ENCODE data around the gene NEDD4.
A peak's percentile ranks its signal among the peaks of the same experiment; 100 is the strongest.
"Not testable (repeated sequence)": the region's sequence is repeated elsewhere in the genome, so short reads cannot be mapped to it uniquely, and the experiment has no call there.

NEDD4 gene

DNA sequence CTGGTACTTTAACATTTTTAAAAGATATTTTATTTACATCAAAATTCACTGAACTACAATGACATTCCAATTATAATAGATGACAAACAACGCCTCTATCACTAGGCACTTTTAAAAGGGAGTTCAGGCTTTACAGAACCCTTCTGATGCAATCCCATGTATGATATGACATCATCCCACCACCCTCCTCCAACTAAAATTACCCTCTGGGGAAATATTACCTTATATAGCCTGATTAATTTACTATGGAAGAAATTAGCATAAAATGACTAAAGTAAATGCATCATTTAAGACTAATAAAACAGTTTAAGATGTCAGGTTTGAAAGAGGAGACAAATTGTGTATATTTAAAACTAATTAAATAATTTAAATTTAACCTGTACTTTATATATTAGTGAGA, 10.4 kb upstream of the NEDD4 start:
- not testable (repeated sequence) for DNase-seq

DNA sequence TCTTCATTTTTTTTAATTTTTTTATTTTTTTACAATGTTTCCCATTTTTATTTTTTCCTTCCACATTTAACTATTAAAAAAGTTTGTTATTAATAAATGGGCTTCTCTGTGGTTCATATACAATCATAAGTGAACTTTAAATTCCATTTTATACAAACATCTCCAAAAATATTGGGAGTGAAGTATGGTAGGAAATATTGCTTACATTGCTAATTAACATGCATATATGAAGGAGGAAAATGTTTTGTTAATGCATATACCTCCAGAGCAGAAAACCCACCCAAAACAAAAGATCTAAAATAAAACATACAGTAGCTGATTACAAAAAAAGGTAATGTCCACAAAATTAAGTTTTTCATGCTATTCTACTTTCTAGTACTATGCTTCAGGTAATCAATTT, 9.9 kb upstream of the NEDD4 start:
- not testable (repeated sequence) for DNase-seq

DNA sequence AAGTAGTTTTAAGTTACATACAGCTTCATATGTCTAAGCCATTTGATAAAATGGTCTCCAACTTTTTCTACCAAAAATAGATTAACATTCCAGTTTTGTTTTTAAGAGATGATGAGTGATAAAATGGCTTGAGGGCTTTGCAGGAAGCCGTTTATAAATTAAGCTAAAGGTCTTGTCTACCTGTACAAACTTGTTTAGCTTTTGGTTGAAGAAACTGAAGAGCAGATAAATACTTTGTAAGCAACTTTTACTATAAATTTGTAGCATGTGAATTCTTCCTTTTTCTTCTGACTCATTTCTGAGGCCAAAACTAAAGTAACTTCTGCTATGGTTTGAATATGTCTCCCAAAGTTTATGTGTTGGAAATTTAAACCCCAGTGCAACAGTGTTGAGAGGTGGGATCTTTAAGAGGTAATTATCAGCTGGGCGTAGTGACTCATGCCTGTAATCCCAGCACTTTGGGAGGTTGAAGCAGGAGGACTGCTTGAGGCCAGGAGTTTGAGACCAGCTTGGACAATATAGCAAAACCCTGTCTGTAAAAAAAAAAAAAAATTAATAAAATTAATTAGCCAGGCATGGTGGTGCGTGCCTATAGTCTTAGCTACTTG, 8.2 kb upstream of the NEDD4 start:
- no peak for DNase-seq

DNA sequence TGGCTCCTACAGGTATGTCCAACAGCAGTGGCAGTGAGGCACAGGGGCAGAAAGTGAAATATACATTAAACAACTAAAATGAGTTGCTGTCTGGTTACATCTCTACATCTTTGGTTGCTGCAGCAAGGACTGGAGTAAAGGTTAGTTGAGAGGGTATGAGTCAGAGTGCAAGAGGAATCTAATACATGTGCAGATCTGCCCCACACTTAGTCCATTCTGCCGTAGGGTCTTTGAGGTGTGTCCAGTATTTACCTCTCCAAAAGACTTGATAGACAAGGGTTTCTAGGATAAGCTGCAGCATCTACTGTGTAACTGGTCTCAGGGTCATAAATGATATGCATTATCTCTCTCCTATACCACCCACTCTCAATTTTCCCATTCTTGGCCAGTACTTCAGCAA, 6.2 kb upstream of the NEDD4 start:
- no peak for DNase-seq

DNA sequence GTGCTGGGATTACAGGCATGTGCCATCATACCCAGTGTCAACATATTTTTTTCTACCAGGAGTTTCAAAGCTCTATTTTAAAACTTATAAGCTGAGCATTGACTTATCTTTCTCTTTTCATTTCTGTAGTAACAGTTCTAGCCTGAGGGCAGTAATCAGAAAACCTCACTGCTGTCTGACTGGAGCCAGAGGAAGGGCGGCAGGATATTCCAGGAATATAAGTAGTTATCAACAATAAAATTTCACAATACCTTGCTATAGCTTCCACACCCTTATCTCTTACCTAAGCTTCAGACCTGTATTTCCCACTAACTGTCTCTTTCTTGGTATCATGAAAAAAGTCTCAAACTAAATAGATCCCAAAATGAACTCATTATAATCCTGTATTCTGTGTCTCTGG, 5.1 kb upstream of the NEDD4 start:
- no peak for DNase-seq

DNA sequence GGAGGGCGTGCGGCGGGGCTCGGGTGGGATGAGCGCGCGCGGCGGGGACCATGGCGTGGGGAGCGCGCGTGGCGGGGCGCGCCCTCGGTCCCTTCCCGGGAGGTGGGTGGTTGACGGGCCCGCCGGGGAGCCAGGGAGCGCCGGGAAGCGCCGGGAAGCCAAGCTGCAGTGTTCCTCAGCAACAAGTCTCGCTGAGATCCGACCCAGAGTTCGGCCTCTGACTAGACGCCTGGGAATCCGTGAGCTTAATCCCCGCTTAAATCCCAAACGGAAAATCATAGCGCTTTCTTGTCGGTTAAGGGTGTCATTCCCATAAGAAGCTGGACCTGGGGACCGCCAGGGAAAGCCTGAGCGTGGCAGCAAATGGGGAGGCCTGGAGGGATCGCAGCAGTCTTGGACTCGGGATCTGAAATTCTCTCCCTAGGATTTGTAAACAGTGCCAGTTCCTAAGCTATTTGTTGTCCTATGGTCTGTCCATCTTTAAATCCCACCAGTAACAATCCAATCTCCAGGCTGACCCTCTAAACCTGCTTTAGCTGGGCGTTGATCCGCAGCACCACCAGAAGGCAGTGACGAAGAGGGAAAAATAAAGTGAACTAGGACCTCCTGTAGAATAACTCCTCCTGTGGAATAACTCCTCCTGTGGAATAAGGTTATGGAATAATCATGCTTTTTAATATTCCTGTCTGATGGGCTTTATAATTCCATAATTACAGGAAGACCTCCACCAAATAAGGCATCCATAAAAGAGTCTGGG, 570 bp upstream of the NEDD4 start:
- DNase-seq, result peak; percentile 37 to 79

DNA sequence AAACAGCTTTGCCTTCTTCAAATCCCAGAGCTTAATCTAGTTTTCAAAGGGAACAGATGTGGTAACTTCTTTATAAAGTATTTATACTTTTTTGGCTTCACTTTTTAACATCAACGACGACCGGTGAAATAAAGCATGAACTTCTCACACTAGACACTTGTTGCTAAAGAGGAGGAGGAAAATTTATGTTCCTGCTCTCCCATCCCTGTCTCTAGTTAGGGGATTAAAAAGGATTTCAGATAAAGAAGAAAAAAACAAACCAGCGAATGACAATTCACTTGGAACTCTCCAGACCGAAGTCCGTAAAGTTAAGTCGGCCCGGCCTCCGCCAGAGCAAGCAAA, 672 bp downstream of the NEDD4 start:
- no peak for DNase-seq

DNA sequence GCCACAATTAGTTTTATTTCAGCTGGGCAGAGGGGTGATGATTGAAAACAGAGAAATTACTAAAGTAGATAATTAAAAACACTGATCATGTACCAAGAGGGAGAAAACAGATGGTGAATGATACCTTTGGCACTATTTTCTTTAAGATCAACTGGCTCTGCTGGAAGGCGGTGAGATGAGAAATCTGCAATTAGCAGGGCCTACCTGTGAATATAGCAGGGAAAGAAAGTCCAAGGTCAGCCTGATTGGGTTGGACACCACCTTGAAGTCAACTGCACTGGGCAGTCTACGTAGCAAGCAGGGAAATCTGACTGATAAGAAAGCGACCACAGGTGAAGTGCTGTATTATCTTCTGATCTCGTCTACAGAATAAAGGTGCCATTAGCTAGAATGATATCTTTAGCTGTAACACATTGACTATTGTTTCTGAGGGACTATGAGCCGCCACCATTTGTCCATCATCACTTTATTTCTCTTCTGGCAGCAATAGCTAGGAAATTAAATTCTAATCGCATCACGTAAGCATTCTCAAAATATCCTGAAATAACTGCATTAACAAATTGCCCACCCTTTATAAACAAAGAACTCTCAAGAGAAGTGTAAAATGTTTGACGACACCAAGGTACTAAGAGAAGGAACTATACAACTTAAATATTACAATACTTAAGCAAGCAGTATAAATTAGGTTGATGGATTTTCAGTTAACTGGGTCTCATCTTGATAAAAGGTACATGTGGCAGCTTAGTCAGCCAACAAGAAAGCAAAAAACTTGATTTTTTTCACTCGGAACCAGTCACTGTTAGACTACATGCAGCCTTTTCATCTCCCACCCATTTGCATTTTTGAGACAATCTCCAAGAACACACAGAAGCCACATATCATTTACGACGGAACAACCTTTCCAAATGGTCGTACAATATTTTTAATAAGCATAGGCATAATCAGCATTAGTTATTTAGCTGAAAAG, 1.3 kb downstream of the NEDD4 start:
- no peak for DNase-seq

DNA sequence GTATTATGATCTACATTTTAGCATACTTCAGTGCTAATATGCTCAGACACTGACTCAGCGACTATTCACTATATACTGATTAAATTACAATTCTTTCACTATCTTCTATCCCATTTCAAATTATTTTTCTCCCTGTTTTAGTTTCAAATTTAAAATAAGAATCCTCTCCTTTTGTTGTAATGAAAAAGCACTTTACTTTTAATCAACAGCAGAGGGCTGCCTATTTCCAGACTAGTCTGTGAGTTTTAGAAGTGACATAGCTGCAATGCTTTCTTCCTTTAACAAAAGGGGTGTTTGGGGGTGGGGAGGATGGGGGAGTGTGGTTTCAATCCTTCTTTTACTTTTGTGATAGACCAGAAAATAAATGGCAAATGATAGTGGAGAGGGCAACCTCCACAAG, 2.4 kb downstream of the NEDD4 start:
- DNase-seq, result no peak

DNA sequence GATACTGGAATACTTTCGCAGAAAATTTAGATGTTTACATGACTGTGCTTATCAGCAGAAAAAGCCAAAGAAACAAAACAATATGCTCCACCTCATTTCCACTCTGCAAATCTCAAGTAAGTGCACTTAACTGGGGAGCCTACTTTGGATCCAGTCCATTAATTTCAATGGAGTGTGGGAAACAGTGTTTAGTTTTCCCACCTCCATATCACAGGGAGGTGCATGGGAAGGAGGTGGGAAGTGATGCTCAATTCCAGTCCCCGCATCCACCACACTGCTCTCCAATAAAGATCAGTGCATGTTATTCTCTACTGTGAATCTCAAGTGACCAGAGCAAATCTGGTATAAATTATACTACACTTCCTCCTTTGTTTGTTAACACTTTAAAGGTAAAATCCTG, 2.9 kb downstream of the NEDD4 start:
- DNase-seq, result no peak

DNA sequence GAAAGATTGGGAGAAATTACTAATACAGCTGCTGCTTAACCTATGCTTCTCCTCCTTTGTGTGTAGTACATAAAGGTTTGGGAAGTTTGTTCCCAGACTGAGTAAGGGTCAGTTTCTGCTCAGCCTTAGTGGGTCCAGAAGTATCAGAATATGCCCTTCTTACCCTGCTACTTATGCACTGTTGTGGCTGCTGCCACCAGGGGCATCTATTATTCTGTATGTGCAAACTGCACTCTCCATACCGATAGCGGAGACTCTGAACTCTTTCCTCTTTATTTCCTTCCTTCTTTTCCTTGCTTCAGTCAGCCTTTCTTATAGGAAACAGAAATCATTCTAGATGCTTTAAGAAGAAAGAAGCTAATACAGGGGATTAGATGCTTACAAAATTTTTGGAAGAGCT, 4.0 kb downstream of the NEDD4 start:
- no peak for DNase-seq

DNA sequence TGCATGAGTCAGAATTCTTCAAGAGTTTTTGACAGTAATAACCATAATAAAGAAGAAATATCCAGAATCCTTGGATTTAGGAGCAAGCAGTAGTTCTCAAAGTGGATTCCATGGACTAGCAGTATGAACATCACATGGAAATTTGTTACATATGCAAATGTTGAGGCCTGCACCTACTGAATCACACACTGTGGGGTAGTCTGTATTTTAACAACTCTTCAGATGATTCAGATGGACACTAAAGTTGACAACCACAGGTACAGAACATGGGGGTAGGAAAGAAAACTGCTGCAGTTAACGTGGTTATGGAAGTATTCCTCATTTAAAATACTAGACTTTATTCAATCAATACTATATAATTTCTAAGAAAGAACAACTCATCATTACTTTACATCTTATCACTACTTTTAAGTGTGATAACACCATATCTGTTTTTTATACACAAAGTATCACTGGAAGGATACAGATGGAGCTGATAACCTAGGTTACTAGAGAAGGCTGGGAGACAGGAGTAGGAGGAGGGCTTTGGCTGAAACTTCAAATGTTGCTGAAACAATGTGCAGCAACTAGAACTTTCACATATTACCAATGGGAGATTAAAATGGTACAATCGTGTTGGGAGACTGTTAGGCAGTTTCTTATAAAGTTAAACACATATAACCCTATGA, 11.7 kb downstream of the NEDD4 start:
- peak in 1 of 2 experiments; percentile 13 for DNase-seq

DNA sequence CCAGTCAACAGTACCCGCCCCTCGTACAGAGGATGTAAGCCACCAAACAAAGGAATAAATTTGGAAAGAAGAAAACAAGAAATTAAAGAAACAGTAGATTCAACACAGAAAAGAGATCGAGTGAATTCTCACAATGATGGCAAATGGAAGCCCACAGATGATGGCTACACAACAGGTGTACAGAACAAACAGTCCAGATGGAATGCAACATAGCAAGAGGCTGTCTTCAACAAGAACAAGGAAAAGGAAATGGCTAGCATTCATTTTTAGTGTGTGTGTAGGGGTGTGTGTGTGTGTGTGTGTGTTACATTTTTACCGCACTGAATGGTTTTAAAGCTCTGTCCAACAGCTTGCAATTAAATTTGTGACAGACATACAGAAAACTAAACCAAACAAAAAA, 12.9 kb downstream of the NEDD4 start:
- no peak for DNase-seq

DNA sequence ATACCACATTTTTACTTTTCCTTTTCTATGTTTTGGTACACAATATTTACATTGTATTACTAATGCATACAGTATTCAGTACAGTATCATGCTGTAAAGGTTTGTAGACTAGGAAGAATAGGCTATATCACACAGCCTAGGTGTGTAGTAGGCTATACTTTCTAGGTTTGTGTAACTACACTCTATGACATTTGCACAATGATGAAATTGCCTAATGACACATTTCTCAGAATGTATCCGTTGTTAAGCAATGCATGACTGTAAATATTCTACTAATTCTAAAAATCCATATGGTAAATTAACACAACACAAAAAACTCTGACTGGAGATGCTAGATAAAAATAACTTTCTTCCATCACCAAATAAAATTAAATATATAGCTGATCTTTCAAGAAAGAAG, 16.2 kb downstream of the NEDD4 start:
- DNase-seq, result no peak

DNA sequence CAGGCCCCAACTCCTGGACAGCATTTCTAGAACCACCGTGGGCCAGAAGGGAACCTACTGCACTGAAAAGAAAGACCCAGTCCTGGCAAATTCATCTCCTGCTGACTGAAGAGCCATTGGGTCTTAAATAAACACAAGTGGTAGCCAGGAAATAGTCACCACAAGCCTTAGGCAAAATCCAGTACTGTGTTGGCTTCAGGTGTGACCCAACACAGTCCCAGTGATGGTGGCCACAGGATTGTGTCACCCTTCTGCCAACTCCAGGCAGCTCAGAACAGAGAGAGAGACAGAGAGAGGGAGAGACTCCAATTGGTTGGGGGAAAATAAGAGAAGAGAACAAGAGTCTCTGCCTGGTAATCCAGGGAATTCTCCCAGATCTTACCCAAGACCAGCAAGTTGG, 23.1 kb downstream of the NEDD4 start:
- DNase-seq, result no peak

DNA sequence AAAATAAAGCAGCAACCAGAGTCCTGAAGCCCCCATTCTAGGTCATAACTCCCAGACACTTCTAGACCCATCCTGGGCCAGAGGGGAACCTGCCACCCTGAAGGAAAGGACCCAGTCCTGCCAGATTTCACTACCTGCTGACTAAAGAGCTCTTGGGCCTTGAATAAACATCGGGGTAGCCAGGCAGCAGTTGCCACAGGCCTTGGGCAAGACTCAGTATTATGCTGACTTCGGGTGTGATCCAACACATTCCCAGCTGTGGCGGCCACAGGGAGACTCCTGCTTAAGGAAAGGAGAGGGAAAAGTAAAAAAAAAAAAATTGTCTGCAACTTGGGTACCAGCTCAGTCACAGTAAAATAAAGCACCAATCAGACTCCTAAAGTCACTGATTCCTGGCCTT, 23.8 kb downstream of the NEDD4 start:
- DNase-seq, result no peak

DNA sequence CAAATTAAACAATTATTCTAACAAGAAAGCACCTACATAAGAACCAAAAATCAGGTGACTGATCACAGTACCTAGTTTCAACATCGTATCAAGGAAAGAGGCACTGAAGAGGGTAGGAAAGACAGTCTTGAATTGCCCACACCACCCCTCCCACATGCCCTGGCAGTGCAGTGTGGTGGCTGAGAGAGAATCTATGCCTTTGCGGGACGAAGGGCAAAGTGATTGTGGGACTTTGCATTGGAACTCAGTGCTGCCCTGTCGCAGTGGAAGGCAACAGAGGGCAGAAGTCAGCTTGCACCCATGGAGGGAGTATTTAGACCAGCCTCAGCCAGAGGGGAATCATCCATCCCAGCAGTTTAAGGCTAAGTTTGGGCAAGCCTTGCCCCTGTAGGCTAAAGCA, 24.5 kb downstream of the NEDD4 start:
- DNase-seq, result no peak

DNA sequence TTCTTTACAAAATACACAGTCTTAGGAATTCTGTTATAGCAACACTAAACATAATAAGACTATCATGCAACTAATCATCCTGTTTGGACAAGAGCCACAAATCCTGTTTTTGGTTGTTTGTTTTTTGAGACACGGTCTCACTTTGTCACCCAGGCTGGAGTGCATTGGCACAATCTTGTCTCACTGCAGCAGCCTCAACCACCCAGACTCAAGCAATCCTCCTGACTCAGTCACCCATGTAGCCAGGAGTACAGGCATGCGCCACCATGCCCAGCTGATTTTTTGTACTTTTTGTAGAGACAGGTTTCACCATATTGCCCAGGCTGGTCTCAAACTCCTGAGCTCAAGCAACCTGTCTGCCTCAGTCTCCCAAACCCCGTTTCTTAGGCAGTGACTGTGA, 28.3 kb downstream of the NEDD4 start:
- DNase-seq, result no peak

DNA sequence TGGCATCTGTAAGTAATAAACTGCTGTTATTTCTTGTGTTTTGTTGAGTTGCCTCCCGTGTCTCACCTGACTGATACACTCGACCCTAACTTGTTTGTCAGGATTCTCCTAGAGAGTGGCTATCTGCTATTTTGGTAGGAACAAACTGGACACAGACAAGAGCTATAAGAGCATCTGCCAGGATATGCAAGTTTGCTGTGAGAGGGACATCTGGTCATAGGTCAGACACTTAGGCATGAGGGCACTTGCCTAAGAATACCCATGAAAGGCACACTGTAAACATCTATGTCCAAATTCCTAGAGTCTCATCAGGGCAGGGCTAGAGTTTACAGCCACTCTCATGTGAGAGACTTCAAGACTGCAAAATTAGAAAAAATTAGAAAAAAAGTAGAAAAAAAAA, 32.5 kb downstream of the NEDD4 start:
- DNase-seq, result no peak

DNA sequence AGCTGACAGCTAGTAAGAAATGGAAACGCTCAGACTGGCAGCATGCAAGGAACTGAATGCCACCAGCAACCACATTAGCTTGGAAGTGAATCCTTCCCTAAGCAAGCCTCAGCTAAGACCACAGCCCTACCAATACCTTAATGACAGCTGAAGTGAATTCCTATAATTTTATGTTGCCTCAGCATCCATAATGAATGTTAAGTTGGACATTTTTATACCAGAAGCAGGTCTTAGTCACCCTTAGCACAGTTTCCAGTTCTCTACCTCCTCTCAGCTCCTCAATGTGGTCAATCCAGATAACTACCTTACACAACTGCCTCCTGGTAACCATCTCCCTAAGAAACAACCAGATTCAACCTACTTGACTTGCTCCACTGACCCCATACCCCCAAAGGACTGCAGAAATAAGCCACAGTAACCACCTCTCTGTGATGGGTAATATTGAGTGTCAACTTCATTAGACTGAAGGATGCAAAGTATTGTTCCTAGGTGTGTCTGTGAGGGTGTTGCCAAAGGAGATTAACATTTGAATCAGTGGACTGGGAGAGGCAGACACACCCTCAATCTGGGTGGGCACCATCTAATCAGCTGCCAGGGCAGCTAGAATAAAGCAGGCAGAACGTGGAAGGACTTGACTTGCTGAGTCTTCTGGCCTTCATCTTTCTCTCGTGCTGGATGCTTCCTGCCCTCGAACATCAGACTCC, 33.5 kb downstream of the NEDD4 start:
- DNase-seq, result no peak

DNA sequence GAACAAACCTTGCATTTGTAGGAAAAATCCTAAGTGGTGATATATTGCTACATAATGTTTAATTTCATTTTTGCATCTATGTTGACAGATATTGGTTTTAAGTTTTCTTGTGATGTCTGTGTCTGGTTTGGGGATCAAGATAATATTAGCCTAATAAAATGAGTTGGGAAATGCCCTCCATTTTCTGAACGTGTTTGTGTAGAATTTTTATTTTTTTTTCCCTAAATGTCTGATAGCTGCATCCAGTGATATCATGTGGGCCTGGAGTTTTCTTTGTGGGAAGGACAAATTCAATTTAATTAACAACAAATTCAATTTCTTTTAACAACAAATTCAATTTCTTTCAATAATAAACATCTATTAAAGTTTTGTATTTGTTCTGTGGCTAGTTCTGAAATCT, 35.1 kb downstream of the NEDD4 start:
- no peak for DNase-seq

DNA sequence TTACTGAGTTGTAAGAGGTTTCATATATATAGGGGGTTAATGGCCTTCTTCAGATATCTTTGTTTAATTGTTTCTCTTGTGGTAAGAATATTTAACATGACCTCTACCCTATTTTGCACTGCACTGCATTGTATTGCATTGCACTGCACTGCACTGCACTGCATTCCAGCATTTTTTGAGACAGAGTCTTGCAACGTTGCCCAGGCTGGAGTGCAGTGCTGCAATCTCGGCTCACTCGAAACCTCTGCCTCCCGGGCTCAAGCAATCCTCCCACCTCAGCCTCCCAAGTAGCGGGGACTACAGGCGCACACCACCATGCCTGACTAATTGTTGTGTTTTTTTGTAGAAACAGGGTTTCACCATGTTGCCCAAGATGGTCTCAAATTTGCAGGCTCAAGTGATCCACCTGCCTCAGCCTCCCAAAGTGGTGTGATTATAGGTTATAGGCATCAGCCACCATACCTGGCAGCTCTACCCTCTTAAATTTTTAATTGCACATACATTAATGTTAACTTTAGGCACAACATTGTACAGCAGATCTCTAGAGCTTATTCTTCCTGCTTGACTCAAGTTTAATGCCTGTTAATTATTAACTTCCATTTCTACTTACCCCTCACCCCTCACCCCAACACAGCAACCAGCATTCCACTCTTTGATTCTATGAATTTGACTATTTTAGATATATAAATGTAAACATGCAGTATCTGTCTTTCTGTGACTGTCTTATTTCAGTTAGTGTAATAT, 38.4 kb downstream of the NEDD4 start:
- DNase-seq, result peak in 1 of 2 experiments; percentile 4
